Esophagus muscularis mucosa (tissue), 4 donors: ENCODE measurements around the gene CHRDL1. TPM values are rescaled to one million over a fixed set of nuclear protein-coding genes. Genes with fewer than 3 reads are reported as not detected.

Experiments
- DNase-seq: peaks from one replicate; pipeline ENCODE4 v3.0.0-alpha.2; 2017; ENCODE audit errors: extremely low spot score
- H3K27ac ChIP-seq, 4 donors: fragments of 200-600 bp; sonication (generic); replicated peaks in 1 of 4; 1 replicate in 3 of 4; 2 replicates in 1 of 4; pipeline ENCODE4 v1.5.1; 2016 to 2019; ENCODE audit warnings: mild to moderate bottlenecking in 1 of 4
- H3K27me3 ChIP-seq, 4 donors: fragments of 200-600 bp; sonication (generic); one replicate each; pipeline versions ENCODE4 v1.5.1 to v1.6.0; 2016 to 2019
- H3K36me3 ChIP-seq, 4 donors: fragments of 200-600 bp; sonication (generic); one replicate each; pipeline ENCODE4 v1.5.1; 2016 to 2019
- H3K4me1 ChIP-seq, 4 donors: fragments of 200-600 bp; sonication (generic); one replicate each; pipeline ENCODE4 v1.5.1; 2016 to 2019
- H3K4me3 ChIP-seq, 4 donors: fragments of 200-600 bp; sonication (generic); 1 replicate in 2 of 4; 2 replicates in 2 of 4; pipeline ENCODE4 v1.5.1; 2016 to 2019; ENCODE audit warnings: mild to moderate bottlenecking in 4 of 4, moderate library complexity in 1 of 4
- H3K9me3 ChIP-seq, 4 donors: fragments of 200-600 bp; sonication (generic); 1 replicate in 3 of 4; 2 replicates in 1 of 4; pipeline ENCODE4 v1.5.1; 2016 to 2019
- EP300 ChIP-seq: sonication (generic); formaldehyde crosslinking; IDR thresholded peaks from one replicate; pipeline ENCODE4 v1.6.1; 2017; ENCODE audit warnings: antibody characterized with exemption
- POLR2A ChIP-seq: fragments of 450-650 bp; IDR thresholded peaks from one replicate; pipeline ENCODE4 v1.6.1; 2017; ENCODE audit warnings: antibody characterized with exemption, moderate library complexity, mild to moderate bottlenecking, low read depth
- POLR2AphosphoS5 ChIP-seq, 2 donors: sonication (generic); formaldehyde crosslinking; IDR thresholded peaks; one replicate each; pipeline ENCODE4 v1.6.1; 2017; ENCODE audit warnings: antibody characterized with exemption in 2 of 2
- WGBS: methylation state at CpG from one replicate; pipeline ENCODE4 v1.1.5; 2018; 5-methylcytosine and 5-hydroxymethylcytosine counted together
- intact Hi-C: fragments of 100-400 bp; cut with DNase I; formaldehyde crosslinking; loops from one replicate; pipeline ENCODE4 v1.15.1; 2023
- total RNA-seq, 4 donors: library from RNA; depleted of rRNA; stranded (reverse); fragments of >200 nt; gene quantifications; one replicate each; pipeline versions ENCODE4 v1.1.0 to v1.2.1, GENCODE V29; 2016
- TF ChIP-seq, protein P1 (sequence below), 3 experiments: fragments of 200-600 bp in 2 of 3; fragments of 450-650 bp in 1 of 3; sonication (generic) in 2 of 3; IDR thresholded peaks; one replicate each; pipeline ENCODE4 v1.5.1; 2017 to 2019; ENCODE audit warnings: antibody characterized with exemption in 3 of 3, mild to moderate bottlenecking in 2 of 3, moderate library complexity in 1 of 3

Gene CHRDL1
- total RNA-seq, 4 donors from 2014 or later: 202 to 346 (median 222) TPM

- H3K4me1 ChIP-seq: peaks cover 0 to 51% (median 35%) of the 10 kb centered on the region in 4 donors
- DNase-seq: no peak
- no peak overlapping the region for H3K4me3 ChIP-seq
- peak overlapping the region in 1 of 4 donors; percentile 45 for H3K27ac ChIP-seq
- TF ChIP-seq, protein P1, sequence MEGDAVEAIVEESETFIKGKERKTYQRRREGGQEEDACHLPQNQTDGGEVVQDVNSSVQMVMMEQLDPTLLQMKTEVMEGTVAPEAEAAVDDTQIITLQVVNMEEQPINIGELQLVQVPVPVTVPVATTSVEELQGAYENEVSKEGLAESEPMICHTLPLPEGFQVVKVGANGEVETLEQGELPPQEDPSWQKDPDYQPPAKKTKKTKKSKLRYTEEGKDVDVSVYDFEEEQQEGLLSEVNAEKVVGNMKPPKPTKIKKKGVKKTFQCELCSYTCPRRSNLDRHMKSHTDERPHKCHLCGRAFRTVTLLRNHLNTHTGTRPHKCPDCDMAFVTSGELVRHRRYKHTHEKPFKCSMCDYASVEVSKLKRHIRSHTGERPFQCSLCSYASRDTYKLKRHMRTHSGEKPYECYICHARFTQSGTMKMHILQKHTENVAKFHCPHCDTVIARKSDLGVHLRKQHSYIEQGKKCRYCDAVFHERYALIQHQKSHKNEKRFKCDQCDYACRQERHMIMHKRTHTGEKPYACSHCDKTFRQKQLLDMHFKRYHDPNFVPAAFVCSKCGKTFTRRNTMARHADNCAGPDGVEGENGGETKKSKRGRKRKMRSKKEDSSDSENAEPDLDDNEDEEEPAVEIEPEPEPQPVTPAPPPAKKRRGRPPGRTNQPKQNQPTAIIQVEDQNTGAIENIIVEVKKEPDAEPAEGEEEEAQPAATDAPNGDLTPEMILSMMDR (IDR thresholded peaks at IDR 0.05): no peak
- peak in 1 of 2 donors; percentile 26 for TF ChIP-seq POLR2AphosphoS5 (IDR thresholded peaks at IDR 0.05)
- no peaks in the 10 kb centered on the region for H3K9me3 ChIP-seq
- intact Hi-C loops: no loop called here
- H3K27me3 ChIP-seq: no peaks in the 10 kb centered on the region
- H3K36me3 ChIP-seq: no peaks in the 10 kb centered on the region
- 67% methylated on average over 3 of the region's 3 CpGs for WGBS
Measured at GRCh38 chrX:110734894-110735541, 60.6 kb downstream of the CHRDL1 start.

DNA sequence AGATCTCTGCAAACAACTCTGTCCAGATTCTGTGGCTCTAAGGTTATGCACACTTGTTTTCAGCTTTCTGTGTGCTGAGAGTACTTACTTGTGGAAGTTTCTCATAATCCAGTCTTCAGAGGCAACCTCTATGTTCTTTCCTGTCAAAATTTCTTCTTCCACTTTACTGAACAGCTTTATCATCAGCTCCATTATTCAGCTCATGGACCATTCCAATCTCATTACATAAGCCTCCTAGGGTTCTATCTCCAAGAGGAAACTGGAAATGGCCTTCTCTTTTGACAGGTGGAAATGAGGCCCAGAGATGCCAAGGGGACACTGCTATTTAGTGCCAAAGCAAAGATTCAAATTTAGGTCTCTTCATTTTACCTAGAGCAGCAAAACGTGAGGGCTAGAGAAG is 61.3 kb downstream of the CHRDL1 start:
- intact Hi-C loops: no loop called here
- Histone ChIP-seq H3K36me3 (no peaks in the 10 kb centered on the region), H3K27ac (peak overlapping the region in 2 of 4 donors; percentile 14 to 27), H3K9me3 (no peaks in the 10 kb centered on the region), H3K27me3 (no peaks in the 10 kb centered on the region), H3K4me1 (peaks cover 0 to 44% (median 34%) of the 10 kb centered on the region in 4 donors), H3K4me3 (no peak overlapping the region)
- DNase-seq: no peak
- 58% methylated on average over 1 of the region's 1 CpG for WGBS
- TF ChIP-seq EP300 (no peak), POLR2AphosphoS5 (IDR thresholded peaks at IDR 0.05) (no peak), POLR2A (no peak)
- TF ChIP-seq, protein P1 (IDR thresholded peaks at IDR 0.05): no peak

DNA sequence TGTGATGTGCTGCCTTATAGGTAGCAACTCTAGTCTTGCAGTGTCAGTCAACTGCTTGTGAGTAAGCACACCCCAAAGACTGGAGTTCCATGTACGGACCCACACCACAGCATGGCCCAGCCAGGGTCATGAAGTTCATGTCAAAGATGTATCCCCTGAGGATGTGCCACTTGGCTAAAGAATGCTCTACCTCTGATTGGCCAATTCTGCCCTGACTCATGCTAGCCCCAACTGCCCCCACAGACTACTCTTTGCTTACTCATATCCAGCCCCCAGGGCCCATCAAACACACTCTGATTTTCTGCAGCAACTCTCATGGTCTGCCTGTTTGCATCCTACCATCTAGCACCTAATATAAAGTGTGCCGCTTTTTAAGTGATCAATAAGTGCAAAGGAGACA is 62.5 kb downstream of the CHRDL1 start:
- intact Hi-C loops: no loop called here
- 75% methylated on average over 2 of the region's 2 CpGs for WGBS
- no peak for TF ChIP-seq EP300
- TF ChIP-seq, protein P1 (IDR thresholded peaks at IDR 0.05): no peak
- no peak for TF ChIP-seq POLR2A
- TF ChIP-seq POLR2AphosphoS5 (IDR thresholded peaks at IDR 0.05): no peak

DNA sequence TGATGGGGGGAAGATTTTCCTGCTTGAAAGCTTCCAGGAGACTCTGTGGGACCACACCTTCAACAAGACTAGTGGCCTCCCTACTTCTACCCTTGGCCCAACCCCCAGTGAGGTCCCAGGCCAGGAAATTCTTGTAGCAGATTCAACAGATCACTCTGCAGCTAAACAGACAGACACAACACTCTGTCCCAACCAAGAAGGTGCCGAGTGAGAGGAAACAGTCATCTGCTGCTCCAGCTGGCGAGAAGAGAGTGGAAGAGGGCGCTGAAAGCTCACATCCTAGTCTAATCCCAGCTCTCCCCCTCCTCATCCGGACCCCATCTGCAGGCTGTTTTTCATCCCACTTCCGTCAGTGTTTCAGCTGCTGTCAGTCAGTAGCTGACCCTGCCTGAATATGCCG is 63.4 kb downstream of the CHRDL1 start:
- WGBS: 20% methylated on average over 5 of the region's 6 CpGs
- intact Hi-C loops: no loop called here
- DNase-seq: no peak
- Histone ChIP-seq H3K4me1 (peaks cover 0 to 43% (median 34%) of the 10 kb centered on the region in 4 donors), H3K4me3 (no peak overlapping the region), H3K9me3 (no peaks in the 10 kb centered on the region), H3K27ac (peak overlapping the region in 2 of 4 donors; percentile 43 to 50), H3K27me3 (no peaks in the 10 kb centered on the region), H3K36me3 (no peaks in the 10 kb centered on the region)
- TF ChIP-seq EP300 (no peak), POLR2A (no peak), POLR2AphosphoS5 (IDR thresholded peaks at IDR 0.05) (peak in 1 of 2 donors; percentile 71)

More for the DNA sequence above, 62.5 kb downstream of the CHRDL1 start:
- Histone ChIP-seq H3K27me3 (no peaks in the 10 kb centered on the region), H3K4me3 (no peak overlapping the region), H3K27ac (no peak overlapping the region), H3K9me3 (no peaks in the 10 kb centered on the region), H3K4me1 (peaks cover 0 to 43% (median 34%) of the 10 kb centered on the region in 4 donors), H3K36me3 (no peaks in the 10 kb centered on the region)
- DNase-seq: no peak

GRCh38 chrX:110723844-110724243 is 71.8 kb downstream of the CHRDL1 start:
- WGBS: 80% methylated on average over 2 of the region's 2 CpGs
- no peak for TF ChIP-seq POLR2A
- TF ChIP-seq EP300: no peak
- TF ChIP-seq, protein P1 (IDR thresholded peaks at IDR 0.05): no peak
- no peak for TF ChIP-seq POLR2AphosphoS5 (IDR thresholded peaks at IDR 0.05)
- intact Hi-C loops: no loop called here
- Histone ChIP-seq H3K9me3 (no peaks in the 10 kb centered on the region), H3K4me3 (no peak overlapping the region), H3K36me3 (no peaks in the 10 kb centered on the region), H3K27me3 (no peaks in the 10 kb centered on the region), H3K27ac (peak overlapping the region in 1 of 4 donors; percentile 28), H3K4me1 (peaks cover 0 to 16% (median 0%) of the 10 kb centered on the region in 4 donors)
- no peak for DNase-seq
